B cell (primary cell): ENCODE data around the gene TCF7L2. TPM values are rescaled to one million over a fixed set of nuclear protein-coding genes. Genes with fewer than 3 reads are reported as not detected.

Experiments used
- ATAC-seq: fragments of 200-7000 bp; cut with Tn5 transposase; one replicate; pipeline ENCODE4 v1.10.0; 2021; ENCODE audit warnings: low read depth, mild to moderate bottlenecking, moderate number of reproducible peaks, moderate library complexity
- CTCF ChIA-PET: fragments of 350-600 bp; sonication (Branson Sonifier 250); formaldehyde crosslinking; loops from one replicate; lab custom pipeline; 2021; ENCODE audit warnings: antibody characterized with exemption, inconsistent platforms; lab: Charles Lee
- POLR2A ChIA-PET: fragments of 350-600 bp; sonication (Branson Sonifier 250); formaldehyde crosslinking; loops from one replicate; lab custom pipeline; 2021; ENCODE audit warnings: antibody characterized with exemption; lab: Charles Lee
- DNase-seq: peaks from one replicate; pipeline ENCODE4 v3.0.0; 2013
- H2AFZ ChIP-seq: 2 replicates; pipeline ENCODE4 v1.6.1; 2012; ENCODE audit warnings: mild to moderate bottlenecking, low read depth, low read length; ENCODE audit not compliant: insufficient read depth, poor library complexity, severe bottlenecking
- H3K27ac ChIP-seq, 2 donors: 1 replicate in 1 of 2; 2 replicates in 1 of 2; pipeline ENCODE4 v1.5.1; 2012 to 2013; ENCODE audit warnings: low read length in 2 of 2, mild to moderate bottlenecking in 2 of 2, moderate library complexity in 1 of 2
- H3K27me3 ChIP-seq, 4 experiments: fragments of 200-600 bp in 1 of 4; sonication (generic) in 1 of 4; replicated peaks in 1 of 4; 1 replicate in 2 of 4; 2 replicates in 2 of 4; pipeline versions ENCODE4 v1.6.1 to v1.7.0; 2013 to 2016; ENCODE audit warnings: low read length in 3 of 4, mild to moderate bottlenecking in 2 of 4, mixed read lengths in 1 of 4, moderate library complexity in 1 of 4; ENCODE audit not compliant: insufficient read depth in 4 of 4, control insufficient read depth in 3 of 4; ENCODE audit errors: control extremely low read depth in 1 of 4
- H3K36me3 ChIP-seq, 2 experiments: replicated peaks in 1 of 2; 1 replicate in 1 of 2; 2 replicates in 1 of 2; pipeline versions ENCODE4 v1.6.1 to v1.7.1; 2013; ENCODE audit warnings: low read length in 1 of 2; ENCODE audit not compliant: insufficient read depth in 2 of 2, control insufficient read depth in 1 of 2; ENCODE audit errors: control extremely low read depth in 1 of 2, extremely low read depth in 1 of 2
- H3K4me1 ChIP-seq, 2 donors: fragments of 200-600 bp in 1 of 2; sonication (generic) in 1 of 2; 1 replicate in 1 of 2; 2 replicates in 1 of 2; pipeline versions ENCODE4 v1.5.1 to v1.6.1; 2013 to 2017; ENCODE audit warnings: low read length in 2 of 2; ENCODE audit not compliant: control insufficient read depth in 2 of 2, insufficient read depth in 2 of 2
- H3K4me2 ChIP-seq: replicated peaks from 2 replicates; pipeline ENCODE3; 2012; ENCODE audit warnings: mild to moderate bottlenecking, low read depth, low read length; ENCODE audit not compliant: poor library complexity, severe bottlenecking
- H3K4me3 ChIP-seq, 5 experiments: fragments of 200-600 bp in 1 of 5; sonication (generic) in 1 of 5; 1 replicate in 3 of 5; 2 replicates in 2 of 5; pipeline versions ENCODE4 v1.5.1 to v1.7.0; 2011 to 2016; ENCODE audit warnings: low read length in 4 of 5, mild to moderate bottlenecking in 4 of 5, low read depth in 2 of 5, control low read depth in 1 of 5, moderate library complexity in 1 of 5; ENCODE audit not compliant: insufficient read depth in 1 of 5; ENCODE audit errors: control extremely low read depth in 1 of 5, extremely low read depth in 1 of 5
- H3K79me2 ChIP-seq: fragments of 200-600 bp; sonication (generic); one replicate; pipeline ENCODE4 v1.6.0; 2016; ENCODE audit warnings: low read length; ENCODE audit not compliant: control insufficient read depth, insufficient read depth
- H3K9ac ChIP-seq: fragments of 200-600 bp; sonication (generic); 2 replicates; pipeline ENCODE4 v1.6.1; 2017; ENCODE audit warnings: mild to moderate bottlenecking, low read length, moderate library complexity
- H3K9me3 ChIP-seq, 3 donors: one replicate each; pipeline versions ENCODE4 v1.6.1 to v1.7.1; 2013; ENCODE audit warnings: low read length in 2 of 3; ENCODE audit not compliant: control insufficient read depth in 2 of 3, insufficient read depth in 1 of 3; ENCODE audit errors: control extremely low read depth in 1 of 3
- H4K20me1 ChIP-seq: 2 replicates; pipeline ENCODE4 v1.6.0; 2012; ENCODE audit warnings: mild to moderate bottlenecking, low read length; ENCODE audit not compliant: insufficient read depth, control insufficient read depth, poor library complexity, severe bottlenecking
- H3K27ac Mint-ChIP-seq: one replicate; pipeline ENCODE4 v1.8.0; 2021; ENCODE audit warnings: mixed read lengths
- H3K27me3 Mint-ChIP-seq: one replicate; pipeline ENCODE4 v1.8.0; 2021; ENCODE audit warnings: mixed read lengths
- H3K4me1 Mint-ChIP-seq: one replicate; pipeline ENCODE4 v1.8.0; 2021; ENCODE audit warnings: mixed read lengths
- H3K4me3 Mint-ChIP-seq: one replicate; pipeline ENCODE4 v1.8.0; 2021; ENCODE audit warnings: mixed read lengths
- H3K9me3 Mint-ChIP-seq: one replicate; pipeline ENCODE4 v1.8.0; 2022; ENCODE audit warnings: mixed read lengths; ENCODE audit not compliant: insufficient read depth
- EZH2 ChIP-seq: IDR thresholded peaks from 2 replicates; pipeline ENCODE4 v1.6.1; 2012; ENCODE audit warnings: borderline replicate concordance, low read depth, mild to moderate bottlenecking, moderate library complexity, low read length; ENCODE audit not compliant: insufficient read depth, poor library complexity, severe bottlenecking
- WGBS: methylation state at CpG from one replicate; pipeline ENCODE4 v1.1.5; 2013; ENCODE audit warnings: missing lambda C conversion rate; ENCODE audit not compliant: insufficient coverage; 5-methylcytosine and 5-hydroxymethylcytosine counted together
- intact Hi-C: fragments of 100-400 bp; cut with micrococcal nuclease; formaldehyde crosslinking; loops from one replicate; pipeline ENCODE4 v1.10.0; 2022
- polyA plus RNA-seq: library from polyadenylated mRNA; depleted of rRNA; stranded (reverse); fragments of >200 nt; gene quantifications from 2 replicates; pipeline ENCODE4 v1.2.3, GENCODE V29; 2012
- total RNA-seq, 2 donors: library from RNA; stranded (reverse); fragments of 120-200 nt in 1 of 2; gene quantifications; 1 replicate in 1 of 2; 2 replicates in 1 of 2; pipeline versions ENCODE4 v1.2.3 to v1.2.4, GENCODE V29; 2013 to 2022
- TF ChIP-seq, protein P1 (sequence below): fragments of 200-600 bp; IDR thresholded peaks from one replicate; pipeline ENCODE4 v1.8.0; 2022; ENCODE audit warnings: antibody characterized with exemption, mild to moderate bottlenecking

The TCF7L2 gene
- total and polyA plus RNA-seq, 2 donors (not counting 1 experiment from before 2014, with no cell fraction given): 0.48 to 1.1 TPM

DNA sequence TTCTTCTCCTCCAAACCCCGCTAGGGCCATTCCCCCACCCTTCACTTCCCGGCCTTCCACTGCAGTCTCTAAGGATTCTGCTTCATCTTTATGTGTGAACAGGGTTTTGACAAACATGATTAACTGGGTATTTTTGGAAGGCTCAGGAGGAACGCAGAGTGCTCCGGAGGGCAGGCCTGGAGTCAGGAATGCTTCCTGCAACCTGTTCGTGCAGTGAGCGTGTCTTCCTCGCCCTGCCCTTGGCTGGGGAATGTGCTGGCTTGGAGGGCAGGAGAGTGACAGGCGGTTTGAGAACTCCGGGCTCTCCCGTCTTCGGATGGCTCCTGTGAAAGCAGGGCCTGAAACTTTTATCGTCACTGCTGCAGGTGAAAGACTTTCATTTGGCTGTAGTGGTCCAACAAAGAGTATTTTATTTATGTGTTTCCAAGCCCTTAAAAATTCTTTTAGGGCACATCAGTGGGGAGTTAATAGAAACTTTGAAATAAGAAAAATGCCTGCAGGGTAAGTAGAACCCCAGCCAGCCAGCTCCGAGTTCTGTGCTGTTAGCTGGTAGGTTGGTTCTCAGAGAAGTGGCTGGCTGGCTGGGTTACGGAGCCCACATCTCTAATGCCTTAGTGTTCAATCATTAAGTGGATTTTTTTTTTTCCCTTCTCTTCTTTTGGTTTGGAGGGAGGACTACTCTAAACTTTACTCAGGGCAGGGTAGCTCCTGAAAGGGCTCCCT, 51.0 kb downstream of the TCF7L2 start:
- H3K27me3 Mint-ChIP-seq: peaks cover 26% of the 10 kb centered on the region
- TF ChIP-seq EZH2: no peak
- TF ChIP-seq, protein P1, sequence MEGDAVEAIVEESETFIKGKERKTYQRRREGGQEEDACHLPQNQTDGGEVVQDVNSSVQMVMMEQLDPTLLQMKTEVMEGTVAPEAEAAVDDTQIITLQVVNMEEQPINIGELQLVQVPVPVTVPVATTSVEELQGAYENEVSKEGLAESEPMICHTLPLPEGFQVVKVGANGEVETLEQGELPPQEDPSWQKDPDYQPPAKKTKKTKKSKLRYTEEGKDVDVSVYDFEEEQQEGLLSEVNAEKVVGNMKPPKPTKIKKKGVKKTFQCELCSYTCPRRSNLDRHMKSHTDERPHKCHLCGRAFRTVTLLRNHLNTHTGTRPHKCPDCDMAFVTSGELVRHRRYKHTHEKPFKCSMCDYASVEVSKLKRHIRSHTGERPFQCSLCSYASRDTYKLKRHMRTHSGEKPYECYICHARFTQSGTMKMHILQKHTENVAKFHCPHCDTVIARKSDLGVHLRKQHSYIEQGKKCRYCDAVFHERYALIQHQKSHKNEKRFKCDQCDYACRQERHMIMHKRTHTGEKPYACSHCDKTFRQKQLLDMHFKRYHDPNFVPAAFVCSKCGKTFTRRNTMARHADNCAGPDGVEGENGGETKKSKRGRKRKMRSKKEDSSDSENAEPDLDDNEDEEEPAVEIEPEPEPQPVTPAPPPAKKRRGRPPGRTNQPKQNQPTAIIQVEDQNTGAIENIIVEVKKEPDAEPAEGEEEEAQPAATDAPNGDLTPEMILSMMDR: no peak
- 93% methylated on average over 10 of the region's 14 CpGs for WGBS
- H3K79me2 ChIP-seq: no peaks in the 10 kb centered on the region
- DNase-seq: no peak
- H4K20me1 ChIP-seq: no peaks in the 10 kb centered on the region
- H3K4me2 ChIP-seq: no peak overlapping the region
- no peak overlapping the region for H3K4me3 ChIP-seq
- H3K9me3 Mint-ChIP-seq: no peaks in the 10 kb centered on the region
- no peaks in the 10 kb centered on the region for H3K4me1 Mint-ChIP-seq
- no peak overlapping the region for H3K27ac ChIP-seq
- intact Hi-C loops: no loop called here
- H3K4me1 ChIP-seq: no peaks in the 10 kb centered on the region
- H3K4me3 Mint-ChIP-seq: no peak overlapping the region
- H3K9me3 ChIP-seq: no peaks in the 10 kb centered on the region
- peaks cover 0 to 5% (median 2%) of the 10 kb centered on the region in 4 experiments for H3K27me3 ChIP-seq
- H3K36me3 ChIP-seq: no peaks in the 10 kb centered on the region
- H3K27ac Mint-ChIP-seq: no peak overlapping the region
- H3K9ac ChIP-seq: no peak overlapping the region
- ChIA-PET POLR2A (no interaction called here), CTCF (no interaction called here)
- no peak overlapping the region for H2AFZ ChIP-seq
- ATAC-seq: no peak

DNA sequence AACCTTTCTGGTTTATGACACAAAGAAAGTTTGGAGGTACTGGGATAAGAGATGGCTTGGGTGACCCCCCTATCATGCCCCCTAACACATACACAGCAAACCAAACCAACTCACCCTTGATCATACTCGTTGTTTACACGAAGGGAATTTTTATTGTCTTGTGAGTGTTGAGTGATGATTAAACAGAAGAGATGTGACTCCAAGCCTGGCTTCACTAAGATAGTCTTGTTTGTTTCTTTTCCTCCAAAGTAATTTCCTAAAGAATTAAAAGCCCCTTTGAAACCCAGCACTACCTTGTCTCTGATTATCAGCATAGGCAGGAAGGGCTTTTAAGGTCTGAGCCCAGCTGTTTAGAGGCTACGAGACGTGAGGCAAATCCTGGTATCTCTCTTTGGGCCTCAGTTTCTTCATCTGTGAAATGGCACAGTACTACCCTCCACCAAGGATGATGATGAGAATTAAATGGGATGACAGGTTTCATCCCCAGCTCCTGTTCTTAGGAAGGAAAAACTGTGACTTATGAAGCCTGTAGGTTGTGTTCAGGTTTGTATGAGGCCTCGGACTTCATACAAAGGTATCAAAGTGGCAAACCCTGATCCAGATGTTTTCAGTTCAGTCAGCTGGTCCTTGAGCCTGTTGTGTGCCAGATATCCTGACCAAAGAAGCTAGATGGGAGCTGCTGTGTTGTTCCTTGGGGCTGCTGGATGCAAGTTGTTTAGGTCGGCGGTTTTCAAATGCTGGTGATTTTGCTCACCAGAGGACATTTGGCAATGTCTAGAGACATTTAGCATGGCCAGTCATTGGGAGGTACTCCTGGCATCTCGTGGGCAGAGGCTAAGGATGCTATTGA, 51.8 kb downstream of the TCF7L2 start:
- Histone ChIP-seq H3K79me2 (no peaks in the 10 kb centered on the region), H3K9ac (no peak overlapping the region), H4K20me1 (no peaks in the 10 kb centered on the region), H2AFZ (no peak overlapping the region), H3K27ac (no peak overlapping the region), H3K4me1 (no peaks in the 10 kb centered on the region), H3K4me2 (no peak overlapping the region), H3K27me3 (peaks cover 0 to 7% (median 1%) of the 10 kb centered on the region in 4 experiments), H3K4me3 (no peak overlapping the region), H3K9me3 (no peaks in the 10 kb centered on the region), H3K36me3 (no peaks in the 10 kb centered on the region)
- ATAC-seq (no peak), DNase-seq (no peak)
- H3K4me3 Mint-ChIP-seq: no peak overlapping the region
- WGBS: 92% methylated on average over 4 of the region's 8 CpGs
- ChIA-PET POLR2A (no interaction called here), CTCF (no interaction called here)
- no peaks in the 10 kb centered on the region for H3K4me1 Mint-ChIP-seq
- H3K27ac Mint-ChIP-seq: no peak overlapping the region
- peaks cover 29% of the 10 kb centered on the region for H3K27me3 Mint-ChIP-seq
- TF ChIP-seq, protein P1: no peak
- no peak for TF ChIP-seq EZH2
- no peaks in the 10 kb centered on the region for H3K9me3 Mint-ChIP-seq
- intact Hi-C loops: no loop called here
